ENCODE results near the gene KCNJ16. TPM values are rescaled to one million over a fixed set of nuclear protein-coding genes. Genes with fewer than 3 reads are reported as not detected.

Gene KCNJ16
- total RNA-seq, 1 experiment from 2014 or later = not detected

DNA sequence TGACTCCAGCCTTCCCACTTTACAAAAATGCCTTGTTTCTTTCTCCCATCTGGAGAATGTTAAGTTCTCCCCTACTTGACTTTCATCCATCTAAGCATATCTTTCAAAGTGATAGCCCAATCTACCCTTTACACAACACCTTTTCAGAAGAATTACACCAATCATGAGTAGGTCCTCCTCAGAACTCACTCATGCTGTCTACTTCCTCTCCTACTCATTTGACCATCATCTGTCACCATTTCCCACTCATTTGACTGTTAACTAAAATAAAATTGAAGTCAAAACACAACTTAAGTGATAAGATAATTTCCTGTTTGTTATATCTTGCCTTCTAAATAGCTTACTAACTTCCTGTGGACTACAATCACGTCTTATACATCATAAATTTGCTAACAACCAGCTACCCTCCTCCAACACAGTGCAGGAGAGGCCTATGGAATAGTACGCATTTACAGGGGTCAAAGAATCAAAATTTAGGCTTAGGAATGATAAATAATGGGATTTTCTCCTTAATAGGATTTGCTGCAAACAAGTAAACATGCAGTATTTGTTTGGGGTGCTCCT, 16.1 kb downstream of the KCNJ16 start:
- intact Hi-C loops (cut with micrococcal nuclease; ENCODE audit: unreplicated experiment) = no loop called here
- Mint-ChIP-seq H3K4me3 (ENCODE audit: low read depth, unreplicated experiment) (no peak overlapping the region), H3K9me3 (ENCODE audit: low read depth, unreplicated experiment) (peaks cover 2% of the 10 kb centered on the region), H3K4me1 (ENCODE audit: low read depth, unreplicated experiment) (no peaks in the 10 kb centered on the region), H3K27me3 (ENCODE audit: unreplicated experiment) (no peaks in the 10 kb centered on the region), H3K27ac (ENCODE audit: unreplicated experiment) (no peak overlapping the region), H3K36me3 (ENCODE audit: insufficient read depth, unreplicated experiment) (no peaks in the 10 kb centered on the region)
- no TSS peak for BruUV-seq (replicated peaks)
- TF ChIP-seq, protein P1, sequence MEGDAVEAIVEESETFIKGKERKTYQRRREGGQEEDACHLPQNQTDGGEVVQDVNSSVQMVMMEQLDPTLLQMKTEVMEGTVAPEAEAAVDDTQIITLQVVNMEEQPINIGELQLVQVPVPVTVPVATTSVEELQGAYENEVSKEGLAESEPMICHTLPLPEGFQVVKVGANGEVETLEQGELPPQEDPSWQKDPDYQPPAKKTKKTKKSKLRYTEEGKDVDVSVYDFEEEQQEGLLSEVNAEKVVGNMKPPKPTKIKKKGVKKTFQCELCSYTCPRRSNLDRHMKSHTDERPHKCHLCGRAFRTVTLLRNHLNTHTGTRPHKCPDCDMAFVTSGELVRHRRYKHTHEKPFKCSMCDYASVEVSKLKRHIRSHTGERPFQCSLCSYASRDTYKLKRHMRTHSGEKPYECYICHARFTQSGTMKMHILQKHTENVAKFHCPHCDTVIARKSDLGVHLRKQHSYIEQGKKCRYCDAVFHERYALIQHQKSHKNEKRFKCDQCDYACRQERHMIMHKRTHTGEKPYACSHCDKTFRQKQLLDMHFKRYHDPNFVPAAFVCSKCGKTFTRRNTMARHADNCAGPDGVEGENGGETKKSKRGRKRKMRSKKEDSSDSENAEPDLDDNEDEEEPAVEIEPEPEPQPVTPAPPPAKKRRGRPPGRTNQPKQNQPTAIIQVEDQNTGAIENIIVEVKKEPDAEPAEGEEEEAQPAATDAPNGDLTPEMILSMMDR (IDR thresholded peaks at IDR 0.05; ENCODE audit: unreplicated experiment) = no peak
- no peak for DNase-seq
- CTCF ChIA-PET = no interaction called here

DNA sequence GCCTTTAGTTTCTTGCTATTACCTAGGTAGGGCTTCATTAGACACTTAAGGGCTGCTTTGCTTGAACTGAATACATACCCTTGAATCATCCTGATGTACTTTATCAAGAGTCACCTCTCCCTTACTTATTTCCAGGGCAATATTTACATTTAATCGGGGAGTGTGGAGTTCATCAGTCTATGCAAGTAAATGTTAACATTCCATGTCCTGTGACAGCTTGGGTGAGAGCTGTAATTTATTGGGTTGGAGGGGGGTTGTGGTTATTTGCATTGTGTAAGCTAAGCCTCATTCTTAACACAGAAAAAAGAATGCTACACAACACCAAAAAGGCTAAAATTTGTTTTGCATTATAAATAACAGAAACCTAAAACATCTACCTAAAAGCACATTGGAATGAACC, 16.7 kb downstream of the KCNJ16 start:
- no peaks in the 10 kb centered on the region for H3K36me3 Mint-ChIP-seq (ENCODE audit: insufficient read depth, unreplicated experiment)
- intact Hi-C loops (cut with micrococcal nuclease; ENCODE audit: unreplicated experiment) = no loop called here
- TF ChIP-seq, protein P1 (IDR thresholded peaks at IDR 0.05; ENCODE audit: unreplicated experiment) = no peak
- BruUV-seq (replicated peaks) = no TSS peak
- H3K4me1 Mint-ChIP-seq (ENCODE audit: low read depth, unreplicated experiment) = no peaks in the 10 kb centered on the region
- no peaks in the 10 kb centered on the region for H3K27me3 Mint-ChIP-seq (ENCODE audit: unreplicated experiment)
- CTCF ChIA-PET = no interaction called here
- H3K9me3 Mint-ChIP-seq (ENCODE audit: low read depth, unreplicated experiment) = peaks cover 2% of the 10 kb centered on the region
- H3K4me3 Mint-ChIP-seq (ENCODE audit: low read depth, unreplicated experiment) = no peak overlapping the region
- no peak overlapping the region for H3K27ac Mint-ChIP-seq (ENCODE audit: unreplicated experiment)
- no peak for DNase-seq

DNA sequence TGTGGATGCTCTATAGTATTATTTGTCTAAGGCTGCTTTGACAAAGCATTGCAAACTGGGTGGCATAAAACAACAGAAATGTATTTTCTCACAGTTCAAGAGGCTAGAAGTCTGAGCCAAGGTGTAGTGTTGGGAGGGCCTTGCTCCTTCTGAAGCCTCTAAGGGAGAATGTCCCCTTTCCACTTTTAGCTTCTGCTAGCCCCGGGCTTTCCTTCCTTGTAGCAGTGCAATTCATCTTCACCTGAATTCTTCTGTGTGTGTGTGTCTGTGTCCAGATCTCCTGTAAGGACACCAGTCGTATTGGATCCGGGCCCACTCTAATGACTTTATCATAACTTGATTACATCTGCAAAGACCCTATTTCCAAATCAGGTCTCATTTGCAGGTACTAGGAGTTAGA, 18.1 kb downstream of the KCNJ16 start:
- DNase-seq = no peak
- Mint-ChIP-seq H3K27ac (ENCODE audit: unreplicated experiment) (no peak overlapping the region), H3K36me3 (ENCODE audit: insufficient read depth, unreplicated experiment) (no peaks in the 10 kb centered on the region), H3K4me1 (ENCODE audit: low read depth, unreplicated experiment) (no peaks in the 10 kb centered on the region), H3K4me3 (ENCODE audit: low read depth, unreplicated experiment) (no peak overlapping the region), H3K27me3 (ENCODE audit: unreplicated experiment) (no peaks in the 10 kb centered on the region), H3K9me3 (ENCODE audit: low read depth, unreplicated experiment) (peaks cover 8% of the 10 kb centered on the region)
- intact Hi-C loops (cut with micrococcal nuclease; ENCODE audit: unreplicated experiment) = no loop called here
- TF ChIP-seq, protein P1 (IDR thresholded peaks at IDR 0.05; ENCODE audit: unreplicated experiment) = no peak
- no TSS peak for BruUV-seq (replicated peaks)
- CTCF ChIA-PET = no interaction called here

DNA sequence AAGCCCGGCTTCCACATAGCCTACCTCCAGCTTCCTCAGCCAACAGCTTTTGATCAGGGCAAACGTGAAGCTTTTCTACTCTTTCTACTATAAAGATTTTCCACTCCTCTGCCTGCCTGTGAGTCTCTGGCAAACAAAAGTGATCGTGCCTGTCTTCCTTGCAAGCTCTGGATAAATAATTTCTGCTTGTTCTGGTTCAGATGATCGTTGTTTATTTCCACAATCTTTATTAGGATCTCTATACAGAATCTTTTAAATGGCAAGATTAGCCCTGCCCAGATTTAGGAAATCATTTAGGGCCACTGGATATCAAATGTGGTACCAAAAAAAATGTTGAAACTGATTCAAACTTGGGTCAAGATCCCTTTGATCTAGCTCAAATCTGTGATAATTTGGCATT, 20.4 kb downstream of the KCNJ16 start:
- TF ChIP-seq, protein P1 (IDR thresholded peaks at IDR 0.05; ENCODE audit: unreplicated experiment) = no peak
- BruUV-seq (replicated peaks) = no TSS peak
- peaks cover 14% of the 10 kb centered on the region for H3K9me3 Mint-ChIP-seq (ENCODE audit: low read depth, unreplicated experiment)
- intact Hi-C loops (cut with micrococcal nuclease; ENCODE audit: unreplicated experiment) = no loop called here
- no peaks in the 10 kb centered on the region for H3K27me3 Mint-ChIP-seq (ENCODE audit: unreplicated experiment)
- H3K4me1 Mint-ChIP-seq (ENCODE audit: low read depth, unreplicated experiment) = no peaks in the 10 kb centered on the region
- no peak overlapping the region for H3K27ac Mint-ChIP-seq (ENCODE audit: unreplicated experiment)
- no peak overlapping the region for H3K4me3 Mint-ChIP-seq (ENCODE audit: low read depth, unreplicated experiment)
- H3K36me3 Mint-ChIP-seq (ENCODE audit: insufficient read depth, unreplicated experiment) = no peaks in the 10 kb centered on the region
- CTCF ChIA-PET = interaction anchor here (0.6 kb wide), 1 partner anchor 636 kb away, joined by 4 read pairs; no protein-coding TSS in a partner anchor
- DNase-seq = no peak

All from Calu3 (cell line).